SK-N-SH (cell line): Measurements from ENCODE around the gene EP400.
A peak's percentile ranks its signal among the peaks of the same experiment; 100 is the strongest.

Source experiments
- EP300 ChIP-seq, 2 experiments: IDR thresholded peaks; 2 replicates each; pipeline versions ENCODE4 v1.4.0 to v1.6.1; 2012; ENCODE audit warnings: borderline replicate concordance in 1 of 2, low read depth in 1 of 2, low read length in 1 of 2
- EZH2phosphoT487 ChIP-seq: fragments of 200-600 bp; sonication (generic); IDR thresholded peaks from 2 replicates; pipeline ENCODE4 v1.6.1; 2017; ENCODE audit warnings: low read depth, mixed run types, mild to moderate bottlenecking, antibody characterized with exemption, moderate library complexity, borderline replicate concordance
- FOXM1 ChIP-seq: IDR thresholded peaks from 2 replicates; pipeline ENCODE4 v1.4.0; 2012; ENCODE audit warnings: low read depth, mild to moderate bottlenecking
- GABPA ChIP-seq: IDR thresholded peaks from 2 replicates; pipeline ENCODE4 v1.4.0; 2012; ENCODE audit warnings: low read depth, mild to moderate bottlenecking
- GATA2 ChIP-seq: sonication (generic); formaldehyde crosslinking; IDR thresholded peaks from 2 replicates; pipeline ENCODE4 v1.5.0; 2020; ENCODE audit warnings: mild to moderate bottlenecking, missing genetic modification reagents
- NFIC ChIP-seq: IDR thresholded peaks from 2 replicates; pipeline ENCODE4 v1.4.0; 2012; ENCODE audit warnings: borderline replicate concordance
- POLR2AphosphoS5 ChIP-seq: IDR thresholded peaks from 2 replicates; pipeline ENCODE4 v1.6.1; 2012; ENCODE audit warnings: low read depth, low read length
- RAD21 ChIP-seq: IDR thresholded peaks from 2 replicates; pipeline ENCODE4 v1.6.1; 2012; ENCODE audit warnings: mild to moderate bottlenecking, low read length
- REST ChIP-seq: IDR thresholded peaks from 2 replicates; pipeline ENCODE4 v1.6.1; 2012; ENCODE audit warnings: mild to moderate bottlenecking, low read depth, low read length, moderate library complexity
- RFX5 ChIP-seq: IDR thresholded peaks from 2 replicates; pipeline ENCODE4 v1.6.1; 2012; ENCODE audit warnings: mild to moderate bottlenecking, improper control_type of control experiment, low read length
- SMC3 ChIP-seq: IDR thresholded peaks from 2 replicates; pipeline ENCODE4 v1.6.1; 2012; ENCODE audit warnings: low read depth, low read length, improper control_type of control experiment
- USF2 ChIP-seq: fragments of 150-350 bp; IDR thresholded peaks from 2 replicates; pipeline ENCODE4 v1.6.1; 2017; ENCODE audit warnings: antibody characterized with exemption, low read length, low read depth, borderline replicate concordance
- TF ChIP-seq, protein P1 (sequence below): fragments of 200-600 bp; sonication (generic); IDR thresholded peaks from 2 replicates; pipeline ENCODE4 v1.6.1; 2017; ENCODE audit warnings: antibody characterized with exemption, mild to moderate bottlenecking, moderate library complexity
- TF ChIP-seq, protein P2 (sequence below): IDR thresholded peaks from 2 replicates; pipeline ENCODE4 v1.4.0; 2012; ENCODE audit warnings: low read depth

DNA sequence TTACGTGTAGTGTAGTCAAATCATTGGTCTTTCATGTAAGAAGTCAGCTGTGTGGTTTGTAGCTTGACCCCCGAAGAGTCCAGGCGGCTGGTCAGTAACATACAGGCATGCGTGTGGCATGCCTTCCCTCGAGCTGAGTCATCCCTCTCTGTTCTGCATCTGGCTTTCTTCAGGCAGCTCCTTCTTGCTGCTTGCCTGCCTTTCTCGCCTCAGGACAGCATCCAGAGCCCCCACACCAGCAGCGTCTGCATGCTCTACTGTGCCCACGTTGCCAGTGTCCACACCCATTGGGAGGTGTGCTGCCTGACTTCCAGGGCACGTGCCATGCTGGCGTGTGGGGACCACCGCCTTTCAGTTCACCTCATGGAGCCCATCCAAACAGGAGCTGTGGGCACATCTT, 96.8 kb downstream of the EP400 start:
- TF ChIP-seq EZH2phosphoT487 (no peak), POLR2AphosphoS5 (peak; percentile 37; the same call in 1 of the 2 replicates), GATA2 (CRISPR knock-in tag) (peak; percentile 22; the same call in 1 of the 2 replicates), REST (no peak), NFIC (no peak), EP300 (IDR thresholded peaks at IDR 0.05; ENCODE audit: borderline replicate concordance in 1 of 2, low read depth in 1 of 2, low read length in 1 of 2) (peak in 1 of 2 experiments; percentile 64; a peak in 1 of 4 replicates), RAD21 (no peak), SMC3 (no peak), RFX5 (no peak), GABPA (no peak), FOXM1 (no peak), USF2 (no peak)
- TF ChIP-seq, protein P1, sequence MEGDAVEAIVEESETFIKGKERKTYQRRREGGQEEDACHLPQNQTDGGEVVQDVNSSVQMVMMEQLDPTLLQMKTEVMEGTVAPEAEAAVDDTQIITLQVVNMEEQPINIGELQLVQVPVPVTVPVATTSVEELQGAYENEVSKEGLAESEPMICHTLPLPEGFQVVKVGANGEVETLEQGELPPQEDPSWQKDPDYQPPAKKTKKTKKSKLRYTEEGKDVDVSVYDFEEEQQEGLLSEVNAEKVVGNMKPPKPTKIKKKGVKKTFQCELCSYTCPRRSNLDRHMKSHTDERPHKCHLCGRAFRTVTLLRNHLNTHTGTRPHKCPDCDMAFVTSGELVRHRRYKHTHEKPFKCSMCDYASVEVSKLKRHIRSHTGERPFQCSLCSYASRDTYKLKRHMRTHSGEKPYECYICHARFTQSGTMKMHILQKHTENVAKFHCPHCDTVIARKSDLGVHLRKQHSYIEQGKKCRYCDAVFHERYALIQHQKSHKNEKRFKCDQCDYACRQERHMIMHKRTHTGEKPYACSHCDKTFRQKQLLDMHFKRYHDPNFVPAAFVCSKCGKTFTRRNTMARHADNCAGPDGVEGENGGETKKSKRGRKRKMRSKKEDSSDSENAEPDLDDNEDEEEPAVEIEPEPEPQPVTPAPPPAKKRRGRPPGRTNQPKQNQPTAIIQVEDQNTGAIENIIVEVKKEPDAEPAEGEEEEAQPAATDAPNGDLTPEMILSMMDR: no peak
- TF ChIP-seq, protein P2, sequence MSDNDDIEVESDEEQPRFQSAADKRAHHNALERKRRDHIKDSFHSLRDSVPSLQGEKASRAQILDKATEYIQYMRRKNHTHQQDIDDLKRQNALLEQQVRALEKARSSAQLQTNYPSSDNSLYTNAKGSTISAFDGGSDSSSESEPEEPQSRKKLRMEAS: peak; percentile 70
